Measurements from ENCODE around the gene LAMC2.

The LAMC2 gene

GRCh38 chr1:183276386-183277080, 90.5 kb downstream of the LAMC2 start:
- Histone ChIP-seq H3K36me3 (ENCODE audit: low read length) (no peaks in the 10 kb centered on the region), H3K9me2 (replicated peaks; ENCODE audit: insufficient read depth, low read length) (no peaks in the 10 kb centered on the region), H4K20me1 (ENCODE audit: low read depth, low read length) (no peaks in the 10 kb centered on the region), H3K9ac (ENCODE audit: low read length) (no peak overlapping the region), H3F3A (ENCODE audit: insufficient read depth) (no peaks in the 10 kb centered on the region), H3K4me3 (ENCODE audit: insufficient read depth, low read length, poor library complexity, severe bottlenecking) (no peak overlapping the region), H3K79me2 (ENCODE audit: insufficient read depth, low read length) (no peaks in the 10 kb centered on the region), H3K9me3 (ENCODE audit: insufficient read depth, low read length) (no peaks in the 10 kb centered on the region), H3K4me2 (ENCODE audit: low read depth, low read length, poor library complexity, severe bottlenecking) (no peak overlapping the region), H3K27me3 (ENCODE audit: low read length) (no peaks in the 10 kb centered on the region), H2AFZ (ENCODE audit: low read depth, low read length, severe bottlenecking) (no peak overlapping the region), H3K27ac (ENCODE audit: low read depth, low read length) (no peak overlapping the region)
- TF ChIP-seq, protein P1, sequence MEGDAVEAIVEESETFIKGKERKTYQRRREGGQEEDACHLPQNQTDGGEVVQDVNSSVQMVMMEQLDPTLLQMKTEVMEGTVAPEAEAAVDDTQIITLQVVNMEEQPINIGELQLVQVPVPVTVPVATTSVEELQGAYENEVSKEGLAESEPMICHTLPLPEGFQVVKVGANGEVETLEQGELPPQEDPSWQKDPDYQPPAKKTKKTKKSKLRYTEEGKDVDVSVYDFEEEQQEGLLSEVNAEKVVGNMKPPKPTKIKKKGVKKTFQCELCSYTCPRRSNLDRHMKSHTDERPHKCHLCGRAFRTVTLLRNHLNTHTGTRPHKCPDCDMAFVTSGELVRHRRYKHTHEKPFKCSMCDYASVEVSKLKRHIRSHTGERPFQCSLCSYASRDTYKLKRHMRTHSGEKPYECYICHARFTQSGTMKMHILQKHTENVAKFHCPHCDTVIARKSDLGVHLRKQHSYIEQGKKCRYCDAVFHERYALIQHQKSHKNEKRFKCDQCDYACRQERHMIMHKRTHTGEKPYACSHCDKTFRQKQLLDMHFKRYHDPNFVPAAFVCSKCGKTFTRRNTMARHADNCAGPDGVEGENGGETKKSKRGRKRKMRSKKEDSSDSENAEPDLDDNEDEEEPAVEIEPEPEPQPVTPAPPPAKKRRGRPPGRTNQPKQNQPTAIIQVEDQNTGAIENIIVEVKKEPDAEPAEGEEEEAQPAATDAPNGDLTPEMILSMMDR (IDR thresholded peaks at IDR 0.05; ENCODE audit: insufficient read depth, low read length, poor library complexity, severe bottlenecking), result no peak
- no peak for TF ChIP-seq EZH2phosphoT487 (conservative IDR thresholded peaks at IDR 0.05; ENCODE audit: low read length)

DNA sequence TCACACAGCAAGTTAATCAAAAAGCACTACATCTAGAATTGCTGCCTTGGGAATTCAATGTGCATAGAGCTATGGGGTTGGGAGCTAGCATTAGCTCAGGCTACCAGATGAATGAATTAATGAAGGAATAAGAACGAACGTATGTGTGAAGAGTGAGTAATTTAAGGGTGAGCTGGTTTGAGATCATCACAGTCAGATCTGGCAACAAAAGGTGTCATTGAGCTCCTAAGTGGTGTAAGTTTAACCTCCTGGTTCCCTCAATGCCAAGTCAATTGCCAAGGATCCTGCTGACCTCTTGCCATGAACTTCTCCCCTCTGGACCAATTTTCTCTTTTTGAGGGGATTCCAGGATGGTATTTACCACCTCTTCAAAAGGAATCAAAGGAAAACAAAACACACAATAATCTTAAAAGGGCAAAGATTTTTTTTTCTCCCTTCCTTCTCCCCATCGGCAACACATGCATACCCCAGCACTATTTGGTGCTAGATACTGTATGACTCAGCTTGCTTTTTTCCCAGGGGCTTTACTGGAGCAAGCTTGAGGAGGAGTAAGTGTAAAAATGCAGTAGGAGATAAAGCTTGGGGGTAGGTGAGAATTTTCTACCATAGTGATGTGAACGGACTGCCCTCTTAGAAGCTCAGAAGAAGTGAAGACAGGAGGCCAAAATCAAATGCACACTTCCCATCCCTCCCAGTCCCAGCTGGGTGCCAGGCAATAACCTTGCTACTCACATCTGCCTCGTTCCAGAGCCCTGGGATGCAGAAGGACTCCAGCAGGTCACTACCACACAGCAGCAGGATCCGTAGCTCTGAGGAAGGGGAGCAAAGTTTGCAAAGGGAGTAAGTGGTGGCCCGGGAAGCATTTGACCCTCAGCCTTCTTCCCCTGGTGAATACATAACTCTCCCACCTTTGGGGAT, 92.0 kb downstream of the LAMC2 start:
- Histone ChIP-seq H2AFZ (ENCODE audit: low read depth, low read length, severe bottlenecking) (no peak overlapping the region), H3K9me3 (ENCODE audit: insufficient read depth, low read length) (no peaks in the 10 kb centered on the region), H3K36me3 (ENCODE audit: low read length) (no peaks in the 10 kb centered on the region), H3K4me3 (ENCODE audit: insufficient read depth, low read length, poor library complexity, severe bottlenecking) (no peak overlapping the region), H3K79me2 (ENCODE audit: insufficient read depth, low read length) (no peaks in the 10 kb centered on the region), H3K27ac (ENCODE audit: low read depth, low read length) (no peak overlapping the region), H3K27me3 (ENCODE audit: low read length) (no peaks in the 10 kb centered on the region), H3K9ac (ENCODE audit: low read length) (no peak overlapping the region), H3K9me2 (replicated peaks; ENCODE audit: insufficient read depth, low read length) (no peaks in the 10 kb centered on the region), H3F3A (ENCODE audit: insufficient read depth) (no peaks in the 10 kb centered on the region), H3K4me2 (ENCODE audit: low read depth, low read length, poor library complexity, severe bottlenecking) (no peak overlapping the region), H4K20me1 (ENCODE audit: low read depth, low read length) (no peaks in the 10 kb centered on the region)
- TF ChIP-seq, protein P1 (IDR thresholded peaks at IDR 0.05; ENCODE audit: insufficient read depth, low read length, poor library complexity, severe bottlenecking), result no peak
- TF ChIP-seq EZH2phosphoT487 (conservative IDR thresholded peaks at IDR 0.05; ENCODE audit: low read length), result no peak

GRCh38 chr1:183278739-183279591, 92.9 kb downstream of the LAMC2 start:
- Histone ChIP-seq H3F3A (ENCODE audit: insufficient read depth) (no peaks in the 10 kb centered on the region), H3K9me2 (replicated peaks; ENCODE audit: insufficient read depth, low read length) (no peaks in the 10 kb centered on the region), H3K9ac (ENCODE audit: low read length) (no peak overlapping the region), H3K9me3 (ENCODE audit: insufficient read depth, low read length) (no peaks in the 10 kb centered on the region), H3K4me3 (ENCODE audit: insufficient read depth, low read length, poor library complexity, severe bottlenecking) (no peak overlapping the region), H3K4me2 (ENCODE audit: low read depth, low read length, poor library complexity, severe bottlenecking) (no peak overlapping the region), H4K20me1 (ENCODE audit: low read depth, low read length) (no peaks in the 10 kb centered on the region), H3K27ac (ENCODE audit: low read depth, low read length) (no peak overlapping the region), H3K36me3 (ENCODE audit: low read length) (no peaks in the 10 kb centered on the region), H3K79me2 (ENCODE audit: insufficient read depth, low read length) (no peaks in the 10 kb centered on the region), H3K27me3 (ENCODE audit: low read length) (no peaks in the 10 kb centered on the region), H2AFZ (ENCODE audit: low read depth, low read length, severe bottlenecking) (no peak overlapping the region)
- TF ChIP-seq, protein P1 (IDR thresholded peaks at IDR 0.05; ENCODE audit: insufficient read depth, low read length, poor library complexity, severe bottlenecking), result no peak
- TF ChIP-seq EZH2phosphoT487 (conservative IDR thresholded peaks at IDR 0.05; ENCODE audit: low read length), result no peak

Measured in SU-DHL-6 (cell line).